Fibroblast of skin of back (primary cell): Measurements from ENCODE around the gene KCNJ18. TPM values are rescaled to one million over a fixed set of nuclear protein-coding genes. Genes with fewer than 3 reads are reported as not detected.
"Not testable (repeated sequence)": the region's sequence is repeated elsewhere in the genome, so short reads cannot be mapped to it uniquely, and the experiment has no call there.

Source experiments
- DNase-seq: peaks from one replicate; pipeline ENCODE4 v3.0.0-alpha.2; 2013
- polyA plus RNA-seq, 2 experiments: library from polyadenylated mRNA; unstranded; fragments of 120-200 nt; gene quantifications; one replicate each; pipeline ENCODE4 v1.2.1, GENCODE V29; 2013; ENCODE audit not compliant: insufficient read length in 2 of 2

Gene KCNJ18
- not detected for polyA plus RNA-seq (2013, experiment 1 of 2; ENCODE audit: insufficient read length)
- not detected for polyA plus RNA-seq (2013, experiment 2 of 2; ENCODE audit: insufficient read length)

DNA sequence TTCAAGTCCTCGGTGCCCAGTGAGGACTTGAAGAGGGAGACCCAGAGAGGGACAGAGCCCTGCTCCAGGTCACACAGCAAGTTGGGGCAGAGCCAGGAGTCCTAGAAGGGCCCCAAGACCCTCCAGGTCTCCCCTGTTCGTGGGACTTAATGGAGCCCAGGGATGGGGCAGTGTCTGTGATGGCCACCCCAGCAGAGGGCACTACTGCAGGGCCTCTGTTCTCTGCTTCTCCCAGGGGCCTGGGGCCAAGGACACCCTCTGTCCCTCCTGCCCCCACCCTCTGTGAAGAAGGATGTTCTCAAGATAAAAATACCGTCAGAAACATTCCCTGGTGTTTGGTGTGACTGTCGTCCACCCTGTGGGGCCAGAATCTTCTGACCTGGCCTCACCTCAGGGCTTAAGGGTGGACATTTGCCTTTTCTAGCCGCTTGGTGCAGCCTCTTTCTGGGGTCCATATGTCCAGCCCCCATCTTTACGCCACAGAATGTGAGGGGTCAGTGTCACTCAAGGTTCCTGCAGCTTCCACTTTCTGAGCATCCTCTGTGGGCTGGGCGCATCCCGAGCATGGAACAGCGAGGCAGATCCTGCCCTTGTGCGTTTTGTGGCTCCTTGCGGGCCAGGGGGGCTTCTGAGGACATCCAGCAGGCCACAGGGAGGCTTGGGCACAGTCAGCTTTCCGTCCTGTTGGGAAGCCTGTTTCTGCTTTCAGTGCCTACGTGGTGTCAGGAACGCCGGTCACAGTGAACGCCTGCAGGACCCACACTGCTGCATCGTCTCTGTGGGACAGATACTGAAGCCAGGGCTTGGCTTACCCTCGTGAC, at the start of gene KCNJ18:
Gene KCNJ18, plus strand, starts transcription at position 641 of the 821 bp plus-strand sequence. CDS start 10,264 bp downstream, outside the sequence.
- DNase-seq: not testable (repeated sequence)

DNA sequence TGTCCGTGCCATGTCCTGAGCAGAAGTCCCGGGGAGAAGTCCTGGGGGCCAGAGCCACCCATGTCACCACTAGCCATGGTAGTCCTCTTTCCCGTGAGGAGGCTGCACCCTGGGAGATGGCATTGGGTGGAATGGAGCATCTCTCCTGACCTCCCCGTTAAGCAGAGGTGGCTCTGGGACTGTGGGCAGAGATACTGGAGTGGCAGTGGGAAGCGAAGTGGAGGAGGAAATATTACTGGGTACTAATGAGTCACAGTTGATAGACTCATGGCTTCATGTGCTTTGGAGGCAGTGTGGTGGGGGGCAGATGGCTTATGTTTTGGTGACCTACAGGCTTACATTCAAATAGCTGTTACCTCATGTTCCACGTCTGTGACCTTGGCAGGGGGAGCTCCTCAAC, 44.2 kb upstream of the KCNJ18 start:
- not testable (repeated sequence) for DNase-seq

DNA sequence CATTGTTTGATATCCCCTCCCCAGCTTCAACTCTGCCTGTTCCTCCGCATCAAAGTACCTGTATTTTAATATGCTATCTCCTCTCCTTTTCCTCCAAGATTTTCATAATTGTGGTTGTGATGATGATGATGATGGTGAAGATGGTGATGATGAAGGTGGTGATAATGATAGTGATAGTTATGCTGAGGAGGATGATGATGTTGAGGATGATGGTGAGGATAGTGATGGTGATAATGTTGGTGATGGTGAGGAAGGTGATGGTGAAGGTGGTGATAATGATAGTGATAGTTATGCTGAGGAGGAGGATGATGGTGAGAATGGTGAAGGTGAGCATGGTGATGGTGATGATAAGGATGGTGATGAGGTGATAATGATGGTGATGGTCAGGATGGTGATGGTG, 42.3 kb upstream of the KCNJ18 start:
- not testable (repeated sequence) for DNase-seq

DNA sequence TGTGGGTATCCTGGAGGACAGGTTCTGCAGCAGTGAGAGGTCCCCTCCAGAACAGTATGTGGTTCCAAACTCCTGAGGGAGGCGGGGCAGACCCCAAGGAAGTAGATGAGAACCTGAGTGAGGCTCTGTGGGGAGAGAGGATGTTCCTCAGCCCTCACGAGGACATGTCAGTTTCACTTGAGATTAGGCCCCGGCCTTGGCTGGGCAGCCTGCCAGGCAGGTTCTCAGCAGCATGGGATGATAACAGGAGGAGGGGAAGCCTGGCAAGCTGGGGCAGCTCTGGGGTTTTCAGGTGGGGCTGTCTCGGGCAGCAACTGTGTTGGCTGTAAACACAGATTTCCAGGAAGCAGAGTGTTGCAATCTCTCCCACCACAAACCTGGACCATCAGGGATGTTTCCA, 40.3 kb upstream of the KCNJ18 start:
- DNase-seq: not testable (repeated sequence)

DNA sequence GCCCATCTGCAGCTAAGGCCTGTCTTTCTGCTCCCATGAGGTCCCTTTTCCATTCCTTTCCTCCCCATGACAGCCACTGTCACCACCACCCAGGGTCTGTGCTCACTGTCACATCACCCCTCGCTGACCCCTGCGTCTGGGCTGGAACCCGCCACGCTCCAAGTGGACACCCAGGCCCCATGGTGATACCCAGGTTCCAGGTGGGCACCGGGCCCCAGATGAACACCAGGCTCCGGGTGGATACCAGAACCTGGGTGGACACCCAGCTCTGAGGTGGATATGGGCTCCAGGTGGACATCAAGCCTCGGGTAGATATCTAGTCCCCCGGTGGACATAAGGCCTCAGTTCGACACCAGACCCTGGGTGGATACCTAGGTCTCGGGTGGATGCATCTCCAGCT, 39.1 kb upstream of the KCNJ18 start:
- DNase-seq: not testable (repeated sequence)

DNA sequence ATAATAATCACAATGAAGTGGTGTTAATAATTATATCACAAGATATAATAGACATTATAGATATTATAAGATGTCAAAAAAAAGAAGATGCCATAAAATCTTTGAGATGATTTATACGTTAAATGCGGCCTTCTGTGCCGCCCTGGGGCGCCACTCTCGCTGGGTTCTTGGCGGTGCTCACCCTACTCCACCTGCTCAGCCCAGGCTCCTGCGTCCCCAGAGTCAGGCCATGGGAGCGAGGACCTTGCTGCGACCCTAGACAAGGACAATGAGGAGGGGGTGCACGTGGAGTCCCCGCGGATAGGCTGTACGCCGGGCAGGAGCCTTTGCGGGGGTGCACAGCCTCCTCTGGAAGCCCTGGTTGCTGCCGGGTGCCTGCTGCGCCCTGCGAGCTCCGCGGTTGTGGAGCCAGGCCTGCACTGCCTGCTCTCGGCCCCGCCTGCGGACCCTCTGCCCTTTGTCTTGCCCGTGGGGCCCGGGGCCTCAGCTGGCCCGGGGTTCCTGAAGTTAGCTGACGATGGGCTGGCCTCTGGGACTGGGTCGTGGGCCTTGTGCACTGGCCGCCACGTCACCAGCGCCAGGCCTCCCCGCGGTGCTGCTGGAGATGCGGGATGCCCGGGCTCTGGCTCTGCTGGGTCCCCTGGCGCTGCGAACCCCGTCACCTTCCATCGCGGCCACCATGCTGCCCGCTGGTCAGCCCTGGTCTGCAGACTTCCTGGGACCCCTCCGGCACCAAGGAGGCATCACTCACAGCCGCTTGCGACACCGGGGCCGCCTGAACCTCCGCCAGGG, 35.6 kb upstream of the KCNJ18 start:
- DNase-seq: not testable (repeated sequence)

DNA sequence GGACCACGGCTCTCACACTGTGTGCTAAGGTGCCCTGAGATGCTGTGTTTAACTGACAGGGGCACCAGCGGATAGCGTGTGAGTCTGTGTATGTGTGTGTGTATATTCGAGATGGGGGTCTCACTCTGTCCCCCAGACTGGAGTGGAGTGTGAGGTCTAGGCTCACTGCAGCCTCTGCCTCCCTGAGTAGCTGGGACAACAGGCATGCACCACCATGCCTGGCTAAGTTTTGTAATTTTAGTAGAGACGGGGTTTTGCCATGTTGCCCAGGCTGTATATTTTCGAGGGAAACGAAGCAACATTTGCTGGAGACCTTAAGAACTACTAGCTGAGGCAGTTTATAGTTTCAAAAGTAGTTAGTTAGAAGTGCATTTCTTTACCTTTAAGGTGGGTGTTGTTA, 32.7 kb upstream of the KCNJ18 start:
- DNase-seq: not testable (repeated sequence)

DNA sequence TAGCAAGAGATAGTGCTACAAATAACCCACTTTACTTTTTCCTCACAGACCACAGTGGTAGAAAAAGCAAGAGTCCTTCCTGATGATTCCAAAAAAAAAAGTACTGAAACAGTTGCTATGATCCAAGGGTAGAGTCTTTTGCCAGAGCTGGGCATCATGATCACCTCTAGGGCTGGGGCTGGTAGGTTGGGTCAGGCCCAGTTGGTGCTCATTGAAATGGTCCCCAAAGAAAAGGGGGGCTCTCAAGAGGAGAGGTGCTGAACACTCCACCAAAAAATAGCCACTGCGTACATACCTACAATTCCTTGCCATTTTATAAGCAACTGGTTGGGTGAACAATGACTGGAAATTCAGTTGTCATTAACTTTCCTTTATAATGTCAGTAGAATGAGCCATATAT, 30.9 kb upstream of the KCNJ18 start:
- DNase-seq: not testable (repeated sequence)

DNA sequence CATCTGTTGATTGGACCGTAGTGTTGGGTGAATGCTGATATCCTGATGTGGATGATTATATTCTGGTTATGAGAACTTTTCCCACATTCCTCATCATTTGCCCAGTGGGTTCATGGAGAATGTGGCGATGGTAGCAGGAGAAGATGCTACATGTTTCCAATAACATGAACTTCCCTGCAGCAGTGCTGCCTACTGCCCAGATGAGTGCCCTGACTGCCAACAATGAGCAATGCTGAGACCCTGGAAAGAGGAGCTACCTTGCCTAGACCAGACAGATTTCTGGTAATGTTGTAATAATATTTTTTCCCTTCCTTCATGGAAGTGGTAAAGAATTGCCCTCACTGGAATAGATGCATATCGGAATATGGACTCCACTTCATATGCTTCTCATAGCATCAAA, 29.2 kb upstream of the KCNJ18 start:
- not testable (repeated sequence) for DNase-seq

DNA sequence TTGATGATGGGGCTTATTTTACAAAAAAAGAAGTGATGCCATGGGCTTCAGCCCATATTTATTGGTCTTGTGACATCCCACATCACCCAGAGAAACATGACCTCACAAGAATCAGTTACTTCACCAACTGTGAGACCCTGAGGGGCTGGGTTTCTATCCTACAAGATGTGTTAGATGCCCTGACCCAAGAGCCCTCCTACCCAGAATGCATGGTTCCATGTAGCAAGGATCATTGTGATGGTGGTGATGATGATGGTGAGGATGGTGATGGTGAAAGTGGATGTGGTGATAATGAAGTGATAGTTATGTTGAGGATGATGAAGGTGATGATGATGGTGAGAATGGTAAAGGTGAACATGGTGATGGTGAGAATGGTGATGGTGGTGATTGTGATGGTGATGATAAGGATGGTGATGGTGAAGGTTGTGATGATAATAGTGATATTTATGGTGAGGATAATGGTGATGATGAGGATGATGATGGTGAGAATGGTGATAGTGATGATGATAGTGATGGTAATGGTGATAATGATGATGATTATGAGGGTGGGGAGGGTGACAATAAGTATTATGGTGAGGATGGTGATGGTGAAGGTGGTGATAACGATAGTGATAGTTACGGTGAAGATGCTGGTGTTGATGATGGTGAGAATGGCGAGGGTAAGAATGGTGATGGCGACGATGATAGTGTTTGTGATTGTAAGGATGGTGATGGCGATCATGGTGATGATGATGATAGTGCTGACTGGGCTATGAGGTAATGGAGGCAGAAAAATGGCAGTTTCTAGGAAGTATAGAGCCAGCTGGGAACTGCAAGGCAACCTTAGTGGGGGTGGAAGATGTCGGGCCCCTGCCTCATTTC, 28.5 kb upstream of the KCNJ18 start:
- not testable (repeated sequence) for DNase-seq

DNA sequence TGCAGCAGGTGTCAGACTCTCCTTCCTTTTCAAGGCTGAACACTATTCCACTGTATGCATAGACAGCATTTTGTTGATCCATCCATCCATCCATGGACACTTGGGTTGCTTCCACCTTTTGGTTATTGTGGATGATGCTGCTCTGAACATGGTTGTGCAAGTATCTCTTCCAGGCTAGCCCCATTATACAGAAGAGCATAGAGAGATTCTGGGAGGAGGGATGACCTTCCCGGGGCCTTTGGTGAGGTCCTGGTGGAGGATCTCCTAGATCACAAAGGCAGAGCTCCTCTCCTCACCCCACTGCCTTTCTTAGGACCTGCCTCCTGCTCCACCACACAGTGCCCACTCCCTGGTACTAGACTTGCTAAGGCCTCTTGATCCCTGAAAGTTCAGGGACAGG, 27.2 kb upstream of the KCNJ18 start:
- DNase-seq: not testable (repeated sequence)

DNA sequence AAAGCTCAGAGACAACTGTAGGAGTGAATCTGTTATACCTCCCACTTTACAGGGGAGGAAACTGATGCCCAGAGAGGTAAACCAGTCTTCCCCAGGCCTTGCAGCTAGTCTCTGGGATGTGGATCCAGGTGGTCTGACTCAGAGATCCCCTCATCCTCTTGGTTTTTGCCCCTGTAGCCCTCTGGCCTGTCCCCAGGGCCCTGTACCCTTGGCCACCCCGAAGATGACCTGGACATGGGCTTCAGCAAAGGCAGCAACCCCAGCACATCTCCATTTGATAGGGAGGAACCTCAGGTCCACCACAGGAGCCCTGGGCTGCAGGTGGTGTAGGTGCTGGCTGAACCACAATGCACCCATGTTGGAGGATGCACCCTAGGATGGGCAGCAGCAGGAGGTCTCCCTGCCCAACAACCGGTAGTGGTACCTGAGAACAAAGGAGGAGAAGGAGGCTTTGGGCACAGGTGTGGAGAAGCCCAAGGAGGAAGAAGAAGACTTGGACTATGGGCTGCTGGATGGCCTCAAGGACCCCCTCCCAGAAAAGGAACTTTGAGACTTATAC, 26.3 kb upstream of the KCNJ18 start:
- DNase-seq: not testable (repeated sequence)

DNA sequence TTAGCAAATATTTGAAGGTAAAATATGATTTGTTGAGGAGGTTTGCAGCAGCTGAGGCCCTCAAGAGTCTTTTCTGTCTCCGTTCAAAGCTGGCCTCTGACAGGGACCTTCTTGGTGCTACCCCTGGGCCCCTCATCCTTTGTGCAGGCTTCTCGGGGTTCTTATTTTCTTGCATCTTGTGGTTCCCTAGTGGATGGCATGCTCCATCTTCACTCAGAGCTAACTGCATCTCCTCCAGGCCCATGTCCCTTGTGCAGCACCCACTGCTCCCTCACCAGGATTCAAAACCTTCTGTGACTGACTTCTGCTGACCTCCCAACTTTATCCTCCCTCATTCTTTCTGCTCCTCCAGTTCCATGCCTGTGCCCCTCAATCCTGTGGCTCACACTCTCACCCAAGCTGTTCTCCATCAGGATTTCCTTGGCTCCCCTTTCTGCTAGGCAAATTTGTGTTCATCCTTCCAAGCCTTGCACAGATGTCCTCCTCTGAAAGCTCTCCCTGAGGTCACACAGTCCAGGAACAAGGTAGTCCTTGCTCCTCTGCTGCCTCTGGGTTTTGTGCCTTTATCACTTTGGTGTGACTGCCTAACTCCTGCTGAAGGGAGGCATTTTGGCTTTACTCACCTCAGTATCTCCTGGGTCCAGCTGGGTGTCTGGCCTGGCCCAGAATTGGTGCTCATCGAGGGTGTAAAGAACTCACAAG, 25.5 kb upstream of the KCNJ18 start:
- not testable (repeated sequence) for DNase-seq

DNA sequence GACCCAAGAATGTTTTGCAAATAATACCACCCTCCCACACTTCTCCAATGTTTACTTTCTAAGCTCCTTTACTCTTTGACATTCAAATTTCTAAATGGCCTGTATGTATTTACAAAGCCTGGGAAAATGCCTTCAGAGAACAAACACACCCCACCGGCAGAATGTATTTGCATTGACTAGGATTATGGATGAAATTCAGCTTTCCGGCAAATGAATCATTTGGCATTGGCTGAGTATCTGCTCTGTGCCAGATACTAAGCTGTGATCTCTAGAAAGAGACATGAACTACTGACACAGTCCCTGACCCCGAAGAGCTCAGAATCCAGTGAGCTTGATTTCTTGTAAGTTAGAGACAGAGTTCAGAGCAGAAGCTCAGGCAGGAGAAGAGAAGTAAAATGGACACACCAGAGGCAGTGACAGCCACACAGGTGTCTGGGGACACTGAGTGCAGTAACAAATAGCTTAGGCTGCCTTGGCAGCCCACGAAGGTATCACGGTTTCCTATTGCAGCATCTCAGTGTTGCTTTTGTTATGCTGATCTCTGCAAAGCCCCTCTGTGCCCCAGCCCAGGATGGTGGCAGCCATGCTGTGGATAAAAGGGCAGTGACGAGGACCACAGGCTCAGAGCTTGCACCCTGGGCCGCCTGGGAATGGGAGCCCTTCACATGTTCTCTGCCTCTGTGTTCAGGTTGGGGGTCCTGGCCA, 24.8 kb upstream of the KCNJ18 start:
- not testable (repeated sequence) for DNase-seq

DNA sequence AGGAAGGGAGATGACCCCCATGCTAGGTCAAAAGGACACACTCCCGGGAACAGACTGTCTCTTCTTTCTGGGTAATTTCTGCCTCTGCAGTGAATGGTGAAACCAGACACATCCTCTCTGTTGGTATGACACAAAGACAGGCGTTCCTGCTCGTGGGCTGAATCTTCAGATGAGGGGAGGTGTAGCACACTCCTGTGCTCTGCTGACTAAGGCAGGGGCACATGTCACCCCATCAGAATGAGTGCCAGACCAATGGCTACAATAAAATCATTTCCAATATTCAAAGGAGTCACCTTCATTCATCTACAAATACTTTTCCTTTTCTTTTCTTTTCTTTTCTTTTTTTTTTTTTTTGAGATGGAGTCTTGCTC, 24.2 kb upstream of the KCNJ18 start:
- not testable (repeated sequence) for DNase-seq

DNA sequence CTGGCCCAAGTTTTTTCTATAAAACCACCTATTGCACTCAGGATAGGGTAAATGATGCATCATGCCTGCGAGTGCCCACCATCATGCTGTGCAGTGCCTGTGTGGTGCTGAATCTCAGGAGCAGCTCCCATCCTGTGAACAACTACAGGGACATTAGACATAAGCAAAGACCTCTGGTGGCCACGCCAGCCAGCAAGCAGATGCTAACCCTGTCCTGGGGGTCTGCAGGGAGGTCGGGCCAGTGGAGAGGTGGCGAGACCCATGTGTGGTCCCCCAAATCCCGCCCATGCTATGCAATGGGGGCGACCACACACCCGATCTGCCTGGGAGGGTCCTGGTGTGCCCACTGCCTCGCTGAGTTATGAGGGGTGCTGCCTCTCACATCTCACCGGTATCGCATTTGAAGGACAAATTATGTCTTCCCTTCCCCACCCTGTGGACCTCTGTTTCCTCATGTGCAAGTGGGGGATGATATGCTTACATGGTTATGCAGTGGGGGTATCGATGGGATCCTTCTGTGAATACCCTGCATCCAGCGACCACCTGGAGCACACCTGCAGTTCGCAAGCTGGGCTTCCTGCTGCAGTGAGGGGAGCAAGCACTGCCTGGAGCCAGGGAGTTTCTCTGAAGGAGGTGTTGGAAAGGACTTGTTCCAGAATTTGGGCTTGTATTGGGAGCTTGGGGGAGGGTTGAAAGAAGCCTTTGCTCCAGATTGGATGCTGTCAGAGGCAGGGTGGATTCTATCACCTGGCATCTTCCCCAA, 23.4 kb upstream of the KCNJ18 start:
- not testable (repeated sequence) for DNase-seq

DNA sequence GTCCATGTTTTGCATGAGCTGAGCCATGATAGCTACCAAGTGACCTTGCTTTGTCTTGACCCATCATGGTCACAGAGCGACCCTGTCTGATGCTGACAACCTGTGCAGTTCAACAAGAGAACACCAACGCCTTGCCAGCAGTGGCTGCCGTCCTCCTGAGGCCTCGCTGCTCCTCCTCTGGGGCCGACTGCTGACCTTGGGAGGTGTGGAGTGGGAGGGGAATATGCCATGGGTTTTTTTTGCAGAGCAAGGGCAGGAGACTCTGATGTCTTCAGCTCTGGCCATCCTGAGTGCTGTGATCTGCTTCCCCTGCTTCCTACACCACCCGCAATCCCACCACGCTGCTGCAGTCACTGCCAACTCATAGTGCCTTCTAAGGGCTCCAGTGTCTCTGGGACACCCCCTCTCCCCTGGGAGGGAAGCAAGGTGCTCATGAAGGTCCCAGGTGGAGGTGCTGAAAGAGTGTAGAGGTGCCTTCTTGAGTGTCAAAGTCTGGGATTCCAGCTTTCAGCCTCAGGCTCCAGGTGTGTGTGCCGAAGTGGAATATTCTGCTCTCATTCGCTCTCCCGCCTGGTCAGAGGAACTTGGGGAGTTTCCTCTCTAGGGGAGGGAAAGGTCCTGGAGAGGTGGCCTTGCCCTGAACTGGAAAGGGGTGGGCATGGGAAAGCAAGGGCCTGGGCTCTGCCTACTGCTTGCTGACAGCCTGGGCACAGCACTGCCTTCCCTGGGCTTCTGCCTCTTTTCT, 22.5 kb upstream of the KCNJ18 start:
- DNase-seq: not testable (repeated sequence)

DNA sequence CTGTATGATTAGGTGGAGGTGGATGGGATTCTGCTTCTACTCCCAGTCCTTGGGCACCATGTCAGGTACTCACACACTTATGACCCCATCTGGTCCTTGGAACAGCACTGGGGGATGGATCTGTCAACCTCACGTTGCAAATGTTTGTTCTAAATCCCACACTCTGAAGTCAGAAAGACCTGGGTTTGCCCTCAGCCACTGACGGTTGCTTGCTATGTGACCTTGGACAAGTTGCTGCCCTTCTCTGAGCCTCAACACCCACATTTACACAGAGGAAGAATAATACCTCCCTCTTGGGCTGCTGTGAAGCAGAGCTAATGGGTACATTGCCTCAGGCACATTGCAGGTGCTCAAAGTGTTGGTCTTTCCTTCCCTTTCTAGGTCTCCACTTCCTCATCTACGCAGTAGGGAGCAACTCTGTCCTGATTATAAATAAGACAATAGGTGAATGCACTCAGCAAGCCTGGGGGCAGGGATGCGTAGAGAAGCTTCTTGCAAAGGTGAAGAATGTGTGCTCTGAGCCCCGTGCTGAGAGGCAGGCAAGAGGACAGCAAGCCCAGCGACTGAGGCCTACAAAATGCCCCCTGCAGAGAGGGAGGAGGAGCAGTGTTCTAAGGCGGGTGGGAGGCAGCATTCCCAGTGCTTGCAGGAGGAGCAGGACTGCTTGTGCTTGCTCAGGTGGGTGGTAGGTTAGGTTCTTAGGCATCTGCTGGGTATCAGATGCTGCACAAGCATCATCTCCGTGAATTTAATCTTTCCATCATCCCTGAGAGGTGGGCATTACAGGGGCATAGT, 21.8 kb upstream of the KCNJ18 start:
- DNase-seq: not testable (repeated sequence)
